NT2/D1 (cell line): ENCODE results near the gene PIGN.

ENCODE experiments used
- SUZ12 ChIP-seq: IDR thresholded peaks from 2 replicates; pipeline ENCODE4 v1.6.1; 2011; ENCODE audit not compliant: insufficient read length, insufficient read depth; ENCODE audit errors: extremely low read depth
- YY1 ChIP-seq: IDR thresholded peaks from 2 replicates; pipeline ENCODE4 v1.6.1; 2011; ENCODE audit not compliant: insufficient read length, insufficient read depth
- ZNF274 ChIP-seq: IDR thresholded peaks from 2 replicates; pipeline ENCODE4 v1.6.1; 2011; ENCODE audit warnings: mild to moderate bottlenecking, low read depth, low read length

DNA sequence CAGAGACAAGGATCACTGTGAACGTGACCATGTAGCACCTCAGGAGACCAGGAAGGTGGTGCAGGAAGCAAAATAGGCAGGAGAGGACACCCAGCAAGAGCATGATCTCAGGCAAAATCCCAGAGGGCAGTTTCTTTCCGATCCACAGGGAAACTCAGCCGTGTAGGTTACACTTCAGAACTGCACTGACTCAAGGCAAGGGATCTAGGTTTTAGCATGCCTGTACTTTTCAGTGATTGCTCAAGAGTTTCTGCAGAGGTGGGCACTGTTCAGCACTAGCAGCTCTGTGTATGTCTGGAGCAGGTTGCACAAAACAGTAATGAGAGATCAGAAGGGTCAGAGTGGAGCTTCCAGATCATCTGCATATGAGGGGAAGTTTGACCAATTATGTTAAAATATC lies 177.3 kb downstream of the PIGN start:
- no peak for TF ChIP-seq YY1
- TF ChIP-seq SUZ12: no peak
- no peak for TF ChIP-seq ZNF274
